ENCODE data around the gene FSCN2. TPM values are rescaled to one million over a fixed set of nuclear protein-coding genes. Genes with fewer than 3 reads are reported as not detected.

Gene FSCN2
- total RNA-seq, 1 experiment from 2014 or later, result 1.6 TPM

GRCh38 chr17:81577278-81578000, 49.3 kb downstream of the FSCN2 start:
- Histone ChIP-seq H2BK20ac (ENCODE audit: low read depth, low read length, poor library complexity, severe bottlenecking) (no peak overlapping the region), H3K4me2 (ENCODE audit: insufficient read depth, insufficient read length, low read length) (no peak overlapping the region)

More at GRCh38 chr17:81577278-81578000, 49.3 kb downstream of the FSCN2 start:
- no peak overlapping the region for H4K5ac ChIP-seq (ENCODE audit: insufficient read length, low read depth, low read length)
- H3K27me3 ChIP-seq (ENCODE audit: insufficient read depth, low read length), result no peaks in the 10 kb centered on the region
- no peak overlapping the region for H3K23ac ChIP-seq (ENCODE audit: insufficient read length, low read depth, low read length)
- H4K20me1 ChIP-seq (ENCODE audit: control insufficient read depth, insufficient read depth, insufficient read length), result peaks cover 2% of the 10 kb centered on the region
- no peaks in the 10 kb centered on the region for H3K23me2 ChIP-seq (ENCODE audit: insufficient read length, low read depth, low read length, poor library complexity, severe bottlenecking)
- H3K4me3 Mint-ChIP-seq, result no peak overlapping the region
- H2AK5ac ChIP-seq (ENCODE audit: insufficient read length, low read length), result no peak overlapping the region
- H3T11ph ChIP-seq (ENCODE audit: low read length), result no peak overlapping the region
- no peaks in the 10 kb centered on the region for H3K4me1 ChIP-seq (ENCODE audit: insufficient read depth, low read length)
- H3K4me1 Mint-ChIP-seq, result no peaks in the 10 kb centered on the region
- no peak overlapping the region for H3K56ac ChIP-seq (ENCODE audit: insufficient read length, low read depth, low read length)
- no peak for TF ChIP-seq CTCF (conservative IDR thresholded peaks at IDR 0.05)
- H3K79me2 ChIP-seq (ENCODE audit: insufficient read depth, low read length), result no peaks in the 10 kb centered on the region
- no peak overlapping the region for H3K4ac ChIP-seq (ENCODE audit: low read depth, low read length)
- H3K36me3 Mint-ChIP-seq (ENCODE audit: insufficient read depth in 1 of 3, low read depth in 3 of 3), result peaks cover 24 to 80% (median 72%) of the 10 kb centered on the region in 3 experiments
- no peaks in the 10 kb centered on the region for H3K9me3 Mint-ChIP-seq
- H3K27ac Mint-ChIP-seq, result peak overlapping the region; percentile 57 to 93 (median 74); a peak in 5 of 7 replicates
- no peak overlapping the region for H3K9ac ChIP-seq (ENCODE audit: extremely low read depth, insufficient read length, low read length)
- no peak overlapping the region for H3K27ac ChIP-seq (ENCODE audit: insufficient read length, low read depth, low read length)
- no peak overlapping the region for H2AFZ ChIP-seq (ENCODE audit: low read length)
- no peak overlapping the region for H4K8ac ChIP-seq (replicated peaks; ENCODE audit: insufficient read length, low read depth, low read length)
- peaks cover 3% of the 10 kb centered on the region for H3K27me3 Mint-ChIP-seq (ENCODE audit: low read depth)
- no peak overlapping the region for H2BK15ac ChIP-seq (ENCODE audit: low read depth, low read length)
- H3K9me3 ChIP-seq (ENCODE audit: control insufficient read depth, low read depth, low read length), result no peaks in the 10 kb centered on the region
- no peak overlapping the region for H3K14ac ChIP-seq (ENCODE audit: insufficient read depth, low read length)
- no CpG with 5 or more reads among the region's 11 CpGs for WGBS (ENCODE audit: extremely low coverage, insufficient read length, low lambda C conversion rate)
- no peaks in the 10 kb centered on the region for H3K79me1 ChIP-seq (ENCODE audit: insufficient read depth, low read depth, low read length, poor library complexity, severe bottlenecking)
- no peak overlapping the region for H2BK5ac ChIP-seq (ENCODE audit: insufficient read length, low read length)
- H2BK12ac ChIP-seq (ENCODE audit: insufficient read length, low read depth, low read length), result no peak overlapping the region
- no peak overlapping the region for H4K91ac ChIP-seq (ENCODE audit: insufficient read length, low read depth, low read length)
- no peak overlapping the region for H2BK120ac ChIP-seq (ENCODE audit: low read depth, low read length, poor library complexity, severe bottlenecking)
- H3K18ac ChIP-seq (ENCODE audit: insufficient read length, low read depth, low read length), result no peak overlapping the region
- peak; percentile 25 for DNase-seq
